Measurements from ENCODE around the gene COL13A1.

DNA sequence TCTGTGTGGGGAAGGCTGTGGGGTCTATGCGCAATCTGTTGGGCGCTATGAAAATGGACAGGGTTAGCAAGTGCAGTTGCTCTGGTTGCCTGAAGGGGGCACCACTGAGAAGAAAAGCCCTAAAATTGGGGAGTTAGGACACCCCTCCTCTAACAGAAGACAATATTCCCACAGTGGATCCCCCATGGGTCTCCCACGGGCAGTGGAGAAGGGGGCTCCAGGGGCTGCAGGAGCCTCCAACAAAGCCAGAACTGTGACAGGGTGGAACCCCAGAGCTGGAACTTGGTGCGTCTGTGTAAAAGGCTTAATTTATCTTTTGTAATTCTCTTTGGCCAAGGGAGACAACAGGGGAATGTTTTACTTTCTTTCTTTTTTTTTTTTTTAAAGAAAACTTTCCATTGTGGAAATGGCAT, 12.5 kb upstream of the COL13A1 start:
- TF ChIP-seq EP300 (IDR thresholded peaks at IDR 0.05): no peak
- TF ChIP-seq, protein P1, sequence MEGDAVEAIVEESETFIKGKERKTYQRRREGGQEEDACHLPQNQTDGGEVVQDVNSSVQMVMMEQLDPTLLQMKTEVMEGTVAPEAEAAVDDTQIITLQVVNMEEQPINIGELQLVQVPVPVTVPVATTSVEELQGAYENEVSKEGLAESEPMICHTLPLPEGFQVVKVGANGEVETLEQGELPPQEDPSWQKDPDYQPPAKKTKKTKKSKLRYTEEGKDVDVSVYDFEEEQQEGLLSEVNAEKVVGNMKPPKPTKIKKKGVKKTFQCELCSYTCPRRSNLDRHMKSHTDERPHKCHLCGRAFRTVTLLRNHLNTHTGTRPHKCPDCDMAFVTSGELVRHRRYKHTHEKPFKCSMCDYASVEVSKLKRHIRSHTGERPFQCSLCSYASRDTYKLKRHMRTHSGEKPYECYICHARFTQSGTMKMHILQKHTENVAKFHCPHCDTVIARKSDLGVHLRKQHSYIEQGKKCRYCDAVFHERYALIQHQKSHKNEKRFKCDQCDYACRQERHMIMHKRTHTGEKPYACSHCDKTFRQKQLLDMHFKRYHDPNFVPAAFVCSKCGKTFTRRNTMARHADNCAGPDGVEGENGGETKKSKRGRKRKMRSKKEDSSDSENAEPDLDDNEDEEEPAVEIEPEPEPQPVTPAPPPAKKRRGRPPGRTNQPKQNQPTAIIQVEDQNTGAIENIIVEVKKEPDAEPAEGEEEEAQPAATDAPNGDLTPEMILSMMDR (IDR thresholded peaks at IDR 0.05): peak in 5 of 6 experiments; percentile 12 to 47 (median 25)
- TF ChIP-seq POLR2A (IDR thresholded peaks at IDR 0.05): no peak
- TF ChIP-seq POLR2AphosphoS5 (IDR thresholded peaks at IDR 0.05): no peak

Data from upper lobe of left lung (tissue), 4 donors.